Measurements from ENCODE around the gene CELSR1. TPM values are rescaled to one million over a fixed set of nuclear protein-coding genes. Genes with fewer than 3 reads are reported as not detected.

The CELSR1 gene
- total RNA-seq, 2 donors from 2014 or later: 24.2 to 38.2 TPM

DNA sequence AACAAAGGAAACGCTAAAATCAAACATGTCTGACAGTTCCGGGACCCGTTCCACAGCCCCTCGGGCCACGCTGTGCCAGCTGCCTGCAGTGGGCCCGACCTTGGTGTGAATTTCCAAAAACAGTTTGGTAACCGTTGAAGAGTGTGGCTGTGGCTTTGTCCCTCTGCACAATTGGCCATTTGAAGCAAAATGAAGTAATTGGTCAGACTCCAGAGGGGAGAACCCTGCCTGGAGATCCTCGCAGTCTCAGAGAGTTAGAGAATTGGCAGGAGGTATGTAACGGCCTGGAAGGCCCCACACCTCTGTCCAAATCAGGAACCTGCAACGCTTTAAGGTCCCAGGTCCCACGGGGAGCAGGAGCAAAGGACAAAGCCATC, 175.6 kb downstream of the CELSR1 start:
- Histone ChIP-seq H3K27ac (no peak overlapping the region), H3K9me3 (no peaks in the 10 kb centered on the region), H3K27me3 (replicated peaks; ENCODE audit: insufficient read depth) (no peaks in the 10 kb centered on the region), H3K36me3 (no peaks in the 10 kb centered on the region), H3K4me1 (replicated peaks) (no peaks in the 10 kb centered on the region), H3K4me3 (no peak overlapping the region)
- TF ChIP-seq POLR2A (IDR thresholded peaks at IDR 0.05): no peak
- TF ChIP-seq, protein P1, sequence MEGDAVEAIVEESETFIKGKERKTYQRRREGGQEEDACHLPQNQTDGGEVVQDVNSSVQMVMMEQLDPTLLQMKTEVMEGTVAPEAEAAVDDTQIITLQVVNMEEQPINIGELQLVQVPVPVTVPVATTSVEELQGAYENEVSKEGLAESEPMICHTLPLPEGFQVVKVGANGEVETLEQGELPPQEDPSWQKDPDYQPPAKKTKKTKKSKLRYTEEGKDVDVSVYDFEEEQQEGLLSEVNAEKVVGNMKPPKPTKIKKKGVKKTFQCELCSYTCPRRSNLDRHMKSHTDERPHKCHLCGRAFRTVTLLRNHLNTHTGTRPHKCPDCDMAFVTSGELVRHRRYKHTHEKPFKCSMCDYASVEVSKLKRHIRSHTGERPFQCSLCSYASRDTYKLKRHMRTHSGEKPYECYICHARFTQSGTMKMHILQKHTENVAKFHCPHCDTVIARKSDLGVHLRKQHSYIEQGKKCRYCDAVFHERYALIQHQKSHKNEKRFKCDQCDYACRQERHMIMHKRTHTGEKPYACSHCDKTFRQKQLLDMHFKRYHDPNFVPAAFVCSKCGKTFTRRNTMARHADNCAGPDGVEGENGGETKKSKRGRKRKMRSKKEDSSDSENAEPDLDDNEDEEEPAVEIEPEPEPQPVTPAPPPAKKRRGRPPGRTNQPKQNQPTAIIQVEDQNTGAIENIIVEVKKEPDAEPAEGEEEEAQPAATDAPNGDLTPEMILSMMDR (IDR thresholded peaks at IDR 0.05): no peak
- no peak for TF ChIP-seq POLR2AphosphoS5 (IDR thresholded peaks at IDR 0.05)
- no peak for DNase-seq (ENCODE audit: low spot score)
- intact Hi-C loops (cut with DNase I): no loop called here
- 44% methylated on average over 11 of the region's 11 CpGs for WGBS

DNA sequence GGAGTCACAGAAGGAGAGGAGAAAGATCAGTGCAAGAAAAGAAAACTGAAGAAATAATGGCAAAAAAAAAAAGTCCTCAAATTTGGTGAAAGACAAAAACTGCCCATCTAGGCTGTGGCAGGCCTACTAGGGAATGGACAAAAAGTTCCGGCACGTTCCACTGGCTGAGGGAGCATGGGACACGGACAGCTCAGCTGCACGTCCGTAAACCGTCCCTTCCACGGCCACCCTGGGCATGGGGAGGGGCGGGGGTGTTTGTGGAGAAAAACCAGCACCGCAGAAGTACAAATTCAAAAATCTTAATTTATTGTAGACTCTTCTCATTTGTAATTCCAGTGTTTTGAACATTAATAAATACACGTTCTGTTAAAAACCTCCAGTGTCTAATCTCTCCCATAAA, 176.5 kb downstream of the CELSR1 start:
- Histone ChIP-seq H3K27ac (no peak overlapping the region), H3K4me1 (replicated peaks) (no peaks in the 10 kb centered on the region), H3K4me3 (no peak overlapping the region), H3K27me3 (replicated peaks; ENCODE audit: insufficient read depth) (no peaks in the 10 kb centered on the region), H3K9me3 (no peaks in the 10 kb centered on the region), H3K36me3 (no peaks in the 10 kb centered on the region)
- TF ChIP-seq, protein P1 (IDR thresholded peaks at IDR 0.05): no peak
- TF ChIP-seq POLR2A (IDR thresholded peaks at IDR 0.05): no peak
- no peak for TF ChIP-seq POLR2AphosphoS5 (IDR thresholded peaks at IDR 0.05)
- 81% methylated on average over 10 of the region's 10 CpGs for WGBS
- DNase-seq (ENCODE audit: low spot score): no peak
- intact Hi-C loops (cut with DNase I): no loop called here

DNA sequence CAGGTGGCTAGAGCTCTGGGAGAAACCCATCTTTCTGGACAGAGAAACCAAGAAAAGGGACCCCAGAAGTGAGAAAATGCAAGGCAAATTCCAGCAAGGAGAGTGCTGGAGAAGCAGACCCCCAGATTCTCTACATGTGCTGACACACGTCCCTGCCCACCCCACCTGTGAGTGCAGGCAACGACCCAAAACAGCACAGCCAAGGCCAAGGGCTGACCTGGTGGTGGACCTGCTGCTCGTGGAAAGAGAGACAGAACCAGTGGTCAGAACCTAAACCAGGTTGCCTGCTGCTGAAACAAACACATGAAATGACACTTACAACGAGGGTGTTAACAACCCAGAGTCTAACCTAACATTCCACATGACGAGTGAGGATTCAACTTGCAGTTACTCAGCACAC, 177.3 kb downstream of the CELSR1 start:
- Histone ChIP-seq H3K4me3 (no peak overlapping the region), H3K36me3 (no peaks in the 10 kb centered on the region), H3K9me3 (no peaks in the 10 kb centered on the region), H3K27ac (no peak overlapping the region), H3K27me3 (replicated peaks; ENCODE audit: insufficient read depth) (no peaks in the 10 kb centered on the region), H3K4me1 (replicated peaks) (no peaks in the 10 kb centered on the region)
- DNase-seq (ENCODE audit: low spot score): no peak
- TF ChIP-seq, protein P1 (IDR thresholded peaks at IDR 0.05): no peak
- no peak for TF ChIP-seq POLR2AphosphoS5 (IDR thresholded peaks at IDR 0.05)
- no peak for TF ChIP-seq POLR2A (IDR thresholded peaks at IDR 0.05)
- WGBS: 85% methylated on average over 5 of the region's 5 CpGs
- intact Hi-C loops (cut with DNase I): no loop called here

DNA sequence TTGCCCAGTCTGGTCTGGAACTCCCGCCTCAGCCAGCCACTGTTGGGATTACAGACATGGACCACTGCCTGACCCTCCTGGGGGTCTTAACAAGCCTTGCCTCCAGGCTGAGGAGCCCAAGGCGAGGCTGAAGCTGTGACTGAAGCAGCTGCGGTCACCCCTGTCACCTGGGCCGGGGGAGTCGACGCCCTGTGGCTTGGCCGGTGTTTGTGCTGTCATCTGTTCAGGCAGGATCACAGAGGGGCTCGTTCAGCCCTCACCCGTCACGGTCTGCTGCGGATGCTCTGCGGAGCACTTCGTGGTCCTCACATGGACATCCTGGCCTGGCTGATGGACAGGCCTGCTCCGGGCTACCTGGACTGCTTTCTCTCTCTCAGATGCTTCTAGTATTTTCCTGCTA, 178.1 kb downstream of the CELSR1 start:
- H3K36me3 ChIP-seq: no peaks in the 10 kb centered on the region
- 93% methylated on average over 8 of the region's 14 CpGs for WGBS
- TF ChIP-seq POLR2A (IDR thresholded peaks at IDR 0.05) (no peak), POLR2AphosphoS5 (IDR thresholded peaks at IDR 0.05) (no peak)
- TF ChIP-seq, protein P1 (IDR thresholded peaks at IDR 0.05): no peak

DNA sequence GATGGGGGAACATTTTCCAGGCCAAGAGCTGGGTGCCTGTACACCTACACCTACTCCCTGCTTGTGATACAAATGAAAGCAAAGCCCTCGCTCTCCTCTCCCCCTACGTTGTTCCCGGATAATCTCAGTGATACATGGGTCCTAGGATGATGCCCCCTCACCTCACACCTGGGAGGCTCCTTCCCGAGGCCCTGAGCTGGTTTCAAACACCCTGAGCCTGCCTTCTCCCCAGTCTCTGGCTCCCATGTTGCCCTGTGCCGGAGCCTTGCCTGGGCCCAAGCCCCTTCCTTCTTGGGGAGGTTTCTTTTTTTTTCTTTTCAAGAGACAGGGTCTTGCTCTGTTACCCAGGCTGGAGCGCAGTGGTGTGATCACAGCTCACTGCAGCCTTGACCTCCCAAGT, 178.7 kb downstream of the CELSR1 start:
- H3K9me3 ChIP-seq: no peaks in the 10 kb centered on the region
- TF ChIP-seq POLR2A (IDR thresholded peaks at IDR 0.05) (no peak), POLR2AphosphoS5 (IDR thresholded peaks at IDR 0.05) (no peak)
- TF ChIP-seq, protein P1 (IDR thresholded peaks at IDR 0.05): no peak
- no peaks in the 10 kb centered on the region for H3K4me1 ChIP-seq (replicated peaks)
- intact Hi-C loops (cut with DNase I): no loop called here
- H3K27ac ChIP-seq: no peak overlapping the region
- 82% methylated on average over 6 of the region's 6 CpGs for WGBS
- H3K27me3 ChIP-seq (replicated peaks; ENCODE audit: insufficient read depth): no peaks in the 10 kb centered on the region
- no peak for DNase-seq (ENCODE audit: low spot score)
- H3K36me3 ChIP-seq: no peaks in the 10 kb centered on the region
- H3K4me3 ChIP-seq: no peak overlapping the region

More for the DNA sequence above, 178.1 kb downstream of the CELSR1 start:
- DNase-seq (ENCODE audit: low spot score): no peak
- no peak overlapping the region for H3K27ac ChIP-seq
- H3K27me3 ChIP-seq (replicated peaks; ENCODE audit: insufficient read depth): no peaks in the 10 kb centered on the region
- no peaks in the 10 kb centered on the region for H3K4me1 ChIP-seq (replicated peaks)
- H3K4me3 ChIP-seq: no peak overlapping the region
- intact Hi-C loops (cut with DNase I): no loop called here
- no peaks in the 10 kb centered on the region for H3K9me3 ChIP-seq
